ENCODE measurements around the gene GNL2.
"Not testable (repeated sequence)": the region's sequence is repeated elsewhere in the genome, so short reads cannot be mapped to it uniquely, and the experiment has no call there.

Gene GNL2

DNA sequence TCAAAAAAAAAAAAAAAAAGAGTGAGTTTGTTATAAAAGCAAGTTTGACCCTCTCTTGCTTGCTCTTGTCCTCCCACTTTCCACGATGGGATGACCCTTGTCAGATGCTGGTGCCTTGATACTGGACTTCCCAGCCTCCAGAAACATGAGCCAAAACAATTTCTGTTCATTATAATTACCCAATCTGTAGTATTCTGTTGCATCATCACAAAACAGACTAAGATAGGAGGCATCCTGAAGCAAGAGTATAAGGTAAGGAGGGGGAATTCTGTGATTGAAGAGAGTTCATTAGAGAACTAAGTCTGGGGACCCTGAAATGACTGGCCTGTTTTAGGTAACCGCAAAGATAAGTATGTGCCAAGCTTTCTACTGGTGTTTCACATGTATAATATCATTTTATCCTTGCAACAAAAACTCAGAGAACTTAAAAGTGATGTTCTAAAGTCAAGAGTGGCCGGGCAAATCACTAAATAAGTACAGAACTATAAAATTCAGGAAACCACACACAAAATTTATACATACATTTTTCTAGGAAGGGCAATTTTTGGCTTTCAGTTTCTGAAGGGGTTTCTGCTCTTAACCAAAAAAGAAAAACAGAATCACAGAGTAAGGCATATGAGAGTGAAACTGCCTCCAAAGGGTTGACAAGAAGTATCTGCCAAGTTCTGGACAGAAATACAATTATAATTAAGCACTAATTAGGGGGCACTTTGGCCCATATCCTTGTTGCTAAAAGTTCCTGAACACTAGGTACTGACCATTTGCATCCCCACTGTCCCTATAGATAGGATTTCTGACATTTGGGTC is 25.0 kb downstream of the GNL2 start:
- DNase-seq (ENCODE audit: low read depth) = no peak
- no peak overlapping the region for H3K4me3 ChIP-seq (ENCODE audit: low read depth, low read length)
- TF ChIP-seq, protein P1, sequence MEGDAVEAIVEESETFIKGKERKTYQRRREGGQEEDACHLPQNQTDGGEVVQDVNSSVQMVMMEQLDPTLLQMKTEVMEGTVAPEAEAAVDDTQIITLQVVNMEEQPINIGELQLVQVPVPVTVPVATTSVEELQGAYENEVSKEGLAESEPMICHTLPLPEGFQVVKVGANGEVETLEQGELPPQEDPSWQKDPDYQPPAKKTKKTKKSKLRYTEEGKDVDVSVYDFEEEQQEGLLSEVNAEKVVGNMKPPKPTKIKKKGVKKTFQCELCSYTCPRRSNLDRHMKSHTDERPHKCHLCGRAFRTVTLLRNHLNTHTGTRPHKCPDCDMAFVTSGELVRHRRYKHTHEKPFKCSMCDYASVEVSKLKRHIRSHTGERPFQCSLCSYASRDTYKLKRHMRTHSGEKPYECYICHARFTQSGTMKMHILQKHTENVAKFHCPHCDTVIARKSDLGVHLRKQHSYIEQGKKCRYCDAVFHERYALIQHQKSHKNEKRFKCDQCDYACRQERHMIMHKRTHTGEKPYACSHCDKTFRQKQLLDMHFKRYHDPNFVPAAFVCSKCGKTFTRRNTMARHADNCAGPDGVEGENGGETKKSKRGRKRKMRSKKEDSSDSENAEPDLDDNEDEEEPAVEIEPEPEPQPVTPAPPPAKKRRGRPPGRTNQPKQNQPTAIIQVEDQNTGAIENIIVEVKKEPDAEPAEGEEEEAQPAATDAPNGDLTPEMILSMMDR (IDR thresholded peaks at IDR 0.05; ENCODE audit: low read depth, low read length, missing control alignments) = no peak

DNA sequence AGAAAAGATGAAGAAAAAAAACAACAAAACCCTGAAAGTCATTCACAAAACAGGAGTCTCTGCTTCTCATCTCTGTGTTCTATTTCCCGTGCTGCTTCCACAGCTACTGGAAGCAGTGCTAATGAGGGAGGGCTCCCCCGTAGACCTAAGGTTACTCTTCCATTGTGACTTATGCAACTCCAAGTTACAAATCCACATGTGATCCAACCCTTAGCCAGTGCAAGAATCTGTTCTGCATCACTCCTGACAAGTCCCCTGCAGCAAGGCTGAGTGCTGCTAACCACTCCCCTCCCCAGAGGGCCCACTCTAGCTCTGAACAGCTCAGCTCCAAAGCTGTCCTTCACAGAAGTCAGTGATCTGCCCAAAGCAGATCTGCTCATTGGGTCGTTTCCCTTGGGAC is 28.7 kb downstream of the GNL2 start:
- TF ChIP-seq, protein P1 (IDR thresholded peaks at IDR 0.05; ENCODE audit: low read depth, low read length, missing control alignments) = no peak
- no peak overlapping the region for H3K4me3 ChIP-seq (ENCODE audit: low read depth, low read length)
- DNase-seq (ENCODE audit: low read depth) = no peak

DNA sequence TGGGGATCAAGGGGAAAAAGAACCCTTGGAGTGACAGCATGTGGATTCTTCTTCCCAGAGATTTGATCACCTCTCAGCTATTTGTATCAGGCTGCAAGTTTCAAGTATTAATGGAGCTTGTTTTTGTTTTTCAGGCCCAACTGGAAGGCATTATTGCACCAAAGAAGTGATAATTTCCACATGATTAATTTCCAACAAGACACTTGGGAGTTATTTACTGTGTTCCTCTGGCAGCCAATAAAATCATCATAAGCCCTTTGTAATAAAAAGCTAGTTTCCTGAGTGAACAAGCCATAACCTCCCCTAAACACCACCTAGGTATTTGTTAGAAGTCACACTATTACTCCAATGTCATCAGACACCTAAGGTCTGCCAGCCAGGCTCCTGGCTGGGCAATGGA is 30.8 kb downstream of the GNL2 start:
- DNase-seq (ENCODE audit: low read depth) = no peak
- TF ChIP-seq, protein P1 (IDR thresholded peaks at IDR 0.05; ENCODE audit: low read depth, low read length, missing control alignments) = no peak
- no peak overlapping the region for H3K4me3 ChIP-seq (ENCODE audit: low read depth, low read length)

DNA sequence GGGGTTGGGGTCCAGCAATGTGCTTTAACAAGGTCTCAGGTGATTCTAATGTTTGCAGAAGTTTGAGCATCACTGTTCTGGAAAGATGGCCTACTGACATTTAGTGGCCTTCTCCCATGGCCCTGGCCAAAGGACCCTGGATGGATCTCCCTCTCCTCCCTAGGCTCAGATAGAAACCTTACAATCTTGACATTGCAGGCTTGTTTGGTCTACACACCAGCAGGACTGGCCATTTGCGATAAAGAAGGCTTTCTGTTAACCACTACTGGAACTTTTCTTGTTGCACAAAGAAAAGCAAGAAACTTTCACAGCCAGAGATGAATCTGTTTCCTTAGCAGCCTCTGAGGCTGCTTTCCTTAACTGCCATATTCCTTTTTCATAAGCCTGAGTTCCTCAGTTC is 32.8 kb downstream of the GNL2 start:
- DNase-seq (ENCODE audit: low read depth) = no peak
- TF ChIP-seq, protein P1 (IDR thresholded peaks at IDR 0.05; ENCODE audit: low read depth, low read length, missing control alignments) = no peak
- no peak overlapping the region for H3K4me3 ChIP-seq (ENCODE audit: low read depth, low read length)

DNA sequence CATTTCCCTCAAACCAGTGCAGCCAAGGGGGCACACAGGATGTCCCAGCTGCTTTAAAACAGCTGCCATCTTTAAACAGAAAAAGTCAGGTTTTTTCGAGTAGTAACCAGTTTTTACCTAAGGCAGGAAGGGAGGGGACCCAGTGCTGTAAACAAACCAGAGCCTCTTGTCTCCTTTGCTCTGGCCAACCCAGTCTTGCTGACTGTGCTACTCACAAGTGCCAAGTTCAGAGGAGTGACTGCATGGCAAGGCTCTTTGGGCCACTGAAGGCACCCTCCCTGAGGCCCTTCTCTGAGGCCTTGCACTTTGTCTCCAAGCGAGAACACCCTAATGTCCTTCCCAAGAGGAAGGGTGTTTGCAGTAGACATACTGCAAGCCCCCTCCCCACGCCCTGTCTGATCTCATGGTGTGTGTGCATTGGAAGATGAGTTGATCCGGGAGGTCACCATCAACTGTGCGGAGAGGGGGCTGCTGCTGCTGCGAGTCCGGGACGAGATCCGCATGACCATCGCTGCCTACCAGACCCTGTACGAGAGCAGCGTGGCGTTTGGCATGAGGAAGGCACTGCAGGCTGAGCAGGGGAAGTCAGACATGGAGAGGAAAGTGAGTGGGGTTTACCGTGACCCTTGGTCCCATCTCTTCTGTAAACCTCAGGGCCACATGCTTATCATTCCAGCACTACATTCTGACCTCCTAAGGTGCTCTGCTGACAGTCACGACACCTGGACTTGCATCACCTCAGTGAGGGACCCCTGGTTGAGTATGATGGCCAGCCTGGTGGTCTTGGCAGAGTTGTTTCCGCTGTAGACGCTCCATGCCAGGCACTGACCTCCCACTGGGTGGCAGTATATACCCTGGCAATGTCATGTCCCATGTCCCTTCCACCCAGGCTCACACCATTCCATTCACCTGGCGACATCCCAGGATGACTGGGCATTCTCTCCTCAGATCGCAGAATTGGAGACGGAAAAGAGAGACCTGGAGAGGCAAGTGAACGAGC is 34.3 kb downstream of the GNL2 start:
- no peak overlapping the region for H3K4me3 ChIP-seq (ENCODE audit: low read depth, low read length)
- TF ChIP-seq, protein P1 (IDR thresholded peaks at IDR 0.05; ENCODE audit: low read depth, low read length, missing control alignments) = peak; percentile 83
- no peak for DNase-seq (ENCODE audit: low read depth)

DNA sequence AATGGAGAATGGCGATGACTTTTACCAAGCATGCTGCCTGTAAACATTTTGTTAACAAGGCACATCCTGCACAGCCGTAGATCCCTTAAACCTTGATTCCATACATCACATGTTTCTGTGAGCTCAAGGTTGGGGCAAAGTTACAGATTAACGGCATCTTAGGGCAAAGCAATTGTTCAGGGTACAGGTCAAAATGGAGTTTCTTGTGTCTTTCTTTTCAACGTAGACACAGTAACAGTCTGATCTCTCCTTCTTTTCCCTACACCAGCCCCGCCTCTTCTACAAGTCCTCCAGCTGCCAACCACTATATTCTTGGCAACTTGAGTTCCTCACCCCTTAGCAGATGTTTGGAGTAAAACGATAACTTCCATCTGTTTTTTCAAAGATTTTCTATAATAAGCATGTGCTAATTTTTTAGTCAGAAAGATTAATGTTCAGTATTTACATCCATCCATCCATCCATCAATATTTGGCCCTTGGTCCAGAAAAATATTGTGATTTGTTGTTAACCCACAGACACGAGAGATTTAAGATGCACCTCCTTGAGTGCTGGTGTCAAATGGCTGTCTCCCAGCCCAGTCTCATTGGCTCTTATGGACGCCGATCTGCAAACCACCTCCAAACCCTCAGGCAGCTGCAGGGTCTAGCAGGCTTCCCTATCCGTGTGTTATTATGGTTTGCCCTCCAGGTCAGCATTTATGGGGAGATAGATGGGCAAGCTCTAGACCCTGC is 35.2 kb downstream of the GNL2 start:
- H3K4me3 ChIP-seq (ENCODE audit: low read depth, low read length) = no peak overlapping the region
- DNase-seq (ENCODE audit: low read depth) = no peak
- TF ChIP-seq, protein P1 (IDR thresholded peaks at IDR 0.05; ENCODE audit: low read depth, low read length, missing control alignments) = no peak

DNA sequence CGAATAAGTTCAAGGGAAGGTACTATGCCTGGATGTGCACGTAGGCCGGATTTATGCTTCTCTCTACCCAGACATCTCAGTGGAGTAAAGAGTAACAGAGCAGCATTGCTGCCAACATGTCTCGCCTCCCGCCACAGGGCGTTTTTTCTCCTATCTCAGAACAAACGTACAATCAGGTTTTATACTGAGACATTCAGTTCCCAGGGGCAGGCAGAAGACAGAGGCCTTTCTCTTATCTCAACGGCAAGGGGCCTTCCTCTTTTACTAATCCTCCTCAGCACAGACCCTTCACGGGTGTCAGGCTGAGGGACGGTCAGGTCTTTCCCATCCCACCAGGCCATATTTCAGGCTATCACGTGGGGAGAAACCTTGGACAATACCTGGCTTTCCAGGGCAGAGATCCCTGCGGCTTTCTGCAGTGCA is 35.8 kb downstream of the GNL2 start:
- DNase-seq (ENCODE audit: low read depth); H3K4me3 ChIP-seq (ENCODE audit: low read depth, low read length): not testable (repeated sequence)

Data from GM12864 (cell line).